Epithelial cell of proximal tubule (primary cell): ENCODE results near the gene TOR1B. TPM values are rescaled to one million over a fixed set of nuclear protein-coding genes. Genes with fewer than 3 reads are reported as not detected.
"Not testable (repeated sequence)": the region's sequence is repeated elsewhere in the genome, so short reads cannot be mapped to it uniquely, and the experiment has no call there.

Experiments used
- DNase-seq: peaks from one replicate; pipeline ENCODE4 v3.0.0-alpha.2; 2011; ENCODE audit warnings: low read depth
- H3K4me3 ChIP-seq: 2 replicates; pipeline ENCODE4 v1.5.1; 2011; ENCODE audit warnings: low read depth, mild to moderate bottlenecking, low read length
- total RNA-seq: library from RNA; depleted of rRNA; stranded (reverse); fragments of >200 nt; gene quantifications from 2 replicates; pipeline ENCODE4 v1.2.3, GENCODE V29; 2015
- TF ChIP-seq, protein P1 (sequence below): conservative IDR thresholded peaks from 2 replicates; pipeline ENCODE4 v1.5.1; 2012; ENCODE audit warnings: low read depth, mild to moderate bottlenecking, low read length

The TOR1B gene
- total RNA-seq, 1 donor from 2014 or later = 14.8 TPM

DNA sequence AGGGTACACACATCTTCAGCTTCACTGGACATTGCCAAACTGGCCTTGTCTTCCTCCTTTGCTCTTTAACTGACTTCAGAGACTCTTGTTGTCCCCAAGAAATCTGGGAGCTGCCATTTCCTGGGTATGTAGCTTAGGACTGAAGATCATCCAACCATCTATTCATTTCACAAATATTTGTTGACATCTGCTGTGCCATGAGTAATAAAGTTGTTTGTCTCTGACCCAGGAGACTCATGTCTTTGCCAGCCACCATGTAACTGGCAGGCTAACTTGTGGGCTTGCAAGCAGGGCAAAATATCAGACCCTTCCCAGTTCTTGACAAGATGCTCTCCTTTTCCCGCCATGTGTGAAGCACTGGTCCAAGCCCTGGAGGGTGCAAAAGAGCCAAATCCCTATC, 17.1 kb upstream of the TOR1B start:
- H3K4me3 ChIP-seq = no peak overlapping the region
- no peak for DNase-seq
- TF ChIP-seq, protein P1, sequence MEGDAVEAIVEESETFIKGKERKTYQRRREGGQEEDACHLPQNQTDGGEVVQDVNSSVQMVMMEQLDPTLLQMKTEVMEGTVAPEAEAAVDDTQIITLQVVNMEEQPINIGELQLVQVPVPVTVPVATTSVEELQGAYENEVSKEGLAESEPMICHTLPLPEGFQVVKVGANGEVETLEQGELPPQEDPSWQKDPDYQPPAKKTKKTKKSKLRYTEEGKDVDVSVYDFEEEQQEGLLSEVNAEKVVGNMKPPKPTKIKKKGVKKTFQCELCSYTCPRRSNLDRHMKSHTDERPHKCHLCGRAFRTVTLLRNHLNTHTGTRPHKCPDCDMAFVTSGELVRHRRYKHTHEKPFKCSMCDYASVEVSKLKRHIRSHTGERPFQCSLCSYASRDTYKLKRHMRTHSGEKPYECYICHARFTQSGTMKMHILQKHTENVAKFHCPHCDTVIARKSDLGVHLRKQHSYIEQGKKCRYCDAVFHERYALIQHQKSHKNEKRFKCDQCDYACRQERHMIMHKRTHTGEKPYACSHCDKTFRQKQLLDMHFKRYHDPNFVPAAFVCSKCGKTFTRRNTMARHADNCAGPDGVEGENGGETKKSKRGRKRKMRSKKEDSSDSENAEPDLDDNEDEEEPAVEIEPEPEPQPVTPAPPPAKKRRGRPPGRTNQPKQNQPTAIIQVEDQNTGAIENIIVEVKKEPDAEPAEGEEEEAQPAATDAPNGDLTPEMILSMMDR = no peak

DNA sequence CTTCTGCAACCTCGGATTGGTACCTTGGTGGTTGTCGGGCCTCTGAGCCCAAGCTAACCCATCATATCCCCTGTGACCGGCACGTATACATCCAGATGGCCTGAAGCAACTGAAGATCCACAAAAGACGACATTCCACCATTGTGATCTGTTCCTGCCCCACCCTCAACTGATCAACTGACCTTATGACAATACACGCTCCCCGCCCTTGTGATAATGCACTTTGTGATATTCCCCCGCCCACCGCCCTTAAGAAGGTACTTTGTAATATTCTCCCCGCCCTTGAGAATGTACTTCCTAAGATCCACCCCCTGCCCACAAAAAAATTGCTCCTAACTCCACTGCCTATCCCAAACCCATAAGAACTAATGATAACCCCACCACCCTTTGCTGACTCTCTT, 16.5 kb upstream of the TOR1B start:
- no peak for DNase-seq
- H3K4me3 ChIP-seq = no peak overlapping the region
- TF ChIP-seq, protein P1 = no peak

DNA sequence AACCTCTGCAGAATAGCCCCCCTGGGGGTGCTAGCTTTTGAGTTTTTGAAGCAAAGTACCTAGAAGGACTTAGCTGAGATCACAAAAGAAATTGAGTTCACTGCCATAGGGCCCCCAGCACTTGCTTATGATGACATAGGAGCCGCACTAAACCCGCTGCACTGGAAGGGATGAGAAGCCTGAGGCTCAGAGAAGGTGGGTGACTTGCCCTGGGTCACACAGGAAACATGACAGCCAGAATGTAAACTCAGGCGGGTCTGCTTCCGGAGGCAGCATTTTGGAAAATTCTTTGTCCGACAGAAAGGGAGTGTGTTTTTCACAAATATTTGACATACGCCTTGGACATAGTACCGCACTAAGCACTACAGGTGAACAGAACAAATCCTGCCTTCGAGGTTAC, 8.4 kb upstream of the TOR1B start:
- no peak overlapping the region for H3K4me3 ChIP-seq
- DNase-seq = no peak
- TF ChIP-seq, protein P1 = no peak

DNA sequence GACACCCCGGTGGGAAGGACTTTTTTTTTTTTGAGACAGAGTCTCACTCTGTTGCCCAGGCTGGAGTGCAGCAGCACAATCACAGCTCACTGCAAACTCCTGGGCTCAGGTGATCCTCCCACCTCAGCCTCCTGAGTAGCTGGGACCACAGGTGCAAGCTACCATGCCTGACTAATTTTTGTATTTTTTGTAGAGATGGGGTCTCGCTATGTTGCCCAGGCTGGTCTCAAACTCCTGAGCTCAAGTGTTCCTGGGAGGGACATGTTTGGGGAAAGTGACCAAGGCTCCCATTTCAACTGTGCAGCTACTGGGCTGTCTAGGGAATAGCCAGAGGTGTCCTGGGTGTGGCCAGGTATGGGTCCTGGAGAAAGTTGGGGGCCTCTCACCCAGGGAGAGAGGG, 7.0 kb upstream of the TOR1B start:
- DNase-seq, H3K4me3 ChIP-seq: not testable (repeated sequence)

DNA sequence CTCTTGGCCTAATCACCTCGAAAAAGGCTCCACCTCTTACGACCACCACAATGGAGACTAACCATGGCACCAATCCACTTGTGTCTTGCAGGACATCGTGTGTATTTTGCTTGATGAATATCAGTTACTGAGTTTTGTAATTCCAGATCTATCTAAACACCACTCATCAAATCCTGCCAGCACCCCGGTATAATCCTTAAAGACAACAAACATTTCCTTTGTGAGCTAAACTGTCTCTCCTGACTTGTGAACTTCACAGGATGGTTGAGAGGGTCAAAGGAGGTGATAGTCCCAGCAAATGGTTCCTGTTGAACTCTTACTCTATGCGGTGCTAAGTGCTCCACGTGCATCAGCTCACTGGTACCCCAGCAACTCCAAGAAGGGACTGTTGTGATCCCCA, 4.0 kb upstream of the TOR1B start:
- DNase-seq = no peak
- TF ChIP-seq, protein P1 = no peak
- H3K4me3 ChIP-seq = no peak overlapping the region

DNA sequence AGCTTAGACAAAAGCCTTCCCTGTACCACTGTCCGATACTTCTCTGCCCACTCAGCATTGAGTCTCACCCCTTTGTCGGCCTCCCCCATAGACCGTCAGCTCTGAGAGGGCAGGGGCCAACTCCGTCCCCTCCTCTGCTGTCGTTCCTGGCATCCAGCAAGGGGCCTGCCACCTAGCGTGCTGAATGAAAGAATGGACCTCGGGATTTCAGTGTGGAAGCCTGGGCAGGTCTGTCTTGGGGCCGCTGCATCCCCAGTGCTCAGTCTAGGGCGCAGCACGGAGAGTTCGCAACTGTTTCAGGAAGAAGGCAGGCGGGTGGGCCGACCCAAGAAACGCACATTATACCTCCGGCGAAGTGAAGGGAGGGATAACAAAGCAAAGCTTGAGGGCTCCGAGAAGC, 1.5 kb upstream of the TOR1B start:
- no peak for DNase-seq
- no peak overlapping the region for H3K4me3 ChIP-seq
- TF ChIP-seq, protein P1 = no peak

DNA sequence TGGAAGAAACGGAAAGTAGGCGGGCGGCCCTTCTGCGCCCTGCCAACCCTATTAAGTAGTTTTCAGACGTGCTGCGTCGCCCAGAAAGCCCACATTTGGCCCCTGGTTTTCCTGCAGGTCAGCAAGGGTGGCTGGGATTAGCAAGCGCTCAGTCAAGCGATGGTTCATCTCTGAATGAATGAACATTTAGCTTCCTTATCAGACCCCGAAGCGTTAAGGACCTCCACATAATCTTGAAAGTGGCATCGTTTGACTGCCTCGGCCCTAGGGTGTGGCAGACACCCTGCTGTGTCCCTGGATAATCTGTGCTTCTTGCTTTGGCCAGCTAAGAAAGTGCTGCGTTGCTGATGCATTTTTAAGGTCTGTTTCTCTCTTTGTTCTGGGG, 684 bp downstream of the TOR1B start:
- H3K4me3 ChIP-seq = peak overlapping the region; percentile 86
- TF ChIP-seq, protein P1 = no peak
- no peak for DNase-seq

DNA sequence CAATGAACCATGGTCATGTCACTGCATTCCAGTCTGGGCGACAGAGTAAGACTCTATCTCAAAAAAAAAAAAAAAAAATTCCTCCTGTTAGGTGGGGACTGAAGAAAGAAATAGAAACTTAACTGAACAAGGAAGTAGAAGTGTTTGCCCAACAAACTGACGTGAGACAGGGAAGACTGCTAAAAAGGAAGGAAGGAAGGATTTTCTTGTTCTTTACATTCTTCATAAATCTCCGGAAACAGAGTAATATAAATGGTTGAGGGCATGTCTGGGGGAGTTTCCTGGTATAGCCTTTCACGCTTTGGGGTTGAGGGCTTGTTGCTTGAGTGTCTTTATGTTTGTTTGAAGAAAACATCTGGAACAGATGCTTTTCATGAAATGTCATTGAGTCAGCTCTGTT, 3.1 kb downstream of the TOR1B start:
- no peak overlapping the region for H3K4me3 ChIP-seq
- no peak for DNase-seq
- TF ChIP-seq, protein P1 = no peak
